HL-60 (cell line): ENCODE data around the gene TVP23C.
"Not testable (repeated sequence)": the region's sequence is repeated elsewhere in the genome, so short reads cannot be mapped to it uniquely, and the experiment has no call there.

Experiments
- POLR2AphosphoS5 ChIP-seq: IDR thresholded peaks from 2 replicates; pipeline ENCODE4 v1.6.1; 2012; ENCODE audit warnings: low read depth
- SPI1 ChIP-seq: IDR thresholded peaks from 2 replicates; pipeline ENCODE4 v1.6.1; 2012; ENCODE audit warnings: low read depth, mild to moderate bottlenecking, borderline replicate concordance
- TF ChIP-seq, protein P1 (sequence below): IDR thresholded peaks from one replicate; pipeline ENCODE4 v1.5.1; 2011; ENCODE audit warnings: low read length, control low read depth, inconsistent platforms; ENCODE audit not compliant: insufficient read depth

DNA sequence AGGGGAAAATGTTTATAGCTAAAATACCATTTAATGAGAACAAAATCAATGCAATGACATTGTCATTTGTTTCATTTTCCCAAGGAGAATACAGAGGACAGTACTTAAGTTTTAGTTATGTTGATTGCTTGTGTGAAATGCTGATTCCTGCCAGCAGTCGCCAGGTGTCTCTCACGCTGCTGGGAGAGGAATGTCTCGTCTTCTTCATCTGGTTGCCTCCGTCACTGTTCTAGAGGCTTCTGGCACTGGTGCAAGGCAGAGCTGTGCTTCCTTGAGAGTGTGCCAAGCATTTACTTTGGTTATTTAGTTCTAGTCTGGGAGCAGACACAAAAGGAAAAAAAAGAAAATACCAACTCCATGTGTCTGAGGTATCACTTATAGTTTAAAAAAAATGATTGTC is 10.6 kb upstream of the TVP23C start:
- TF ChIP-seq, protein P1, sequence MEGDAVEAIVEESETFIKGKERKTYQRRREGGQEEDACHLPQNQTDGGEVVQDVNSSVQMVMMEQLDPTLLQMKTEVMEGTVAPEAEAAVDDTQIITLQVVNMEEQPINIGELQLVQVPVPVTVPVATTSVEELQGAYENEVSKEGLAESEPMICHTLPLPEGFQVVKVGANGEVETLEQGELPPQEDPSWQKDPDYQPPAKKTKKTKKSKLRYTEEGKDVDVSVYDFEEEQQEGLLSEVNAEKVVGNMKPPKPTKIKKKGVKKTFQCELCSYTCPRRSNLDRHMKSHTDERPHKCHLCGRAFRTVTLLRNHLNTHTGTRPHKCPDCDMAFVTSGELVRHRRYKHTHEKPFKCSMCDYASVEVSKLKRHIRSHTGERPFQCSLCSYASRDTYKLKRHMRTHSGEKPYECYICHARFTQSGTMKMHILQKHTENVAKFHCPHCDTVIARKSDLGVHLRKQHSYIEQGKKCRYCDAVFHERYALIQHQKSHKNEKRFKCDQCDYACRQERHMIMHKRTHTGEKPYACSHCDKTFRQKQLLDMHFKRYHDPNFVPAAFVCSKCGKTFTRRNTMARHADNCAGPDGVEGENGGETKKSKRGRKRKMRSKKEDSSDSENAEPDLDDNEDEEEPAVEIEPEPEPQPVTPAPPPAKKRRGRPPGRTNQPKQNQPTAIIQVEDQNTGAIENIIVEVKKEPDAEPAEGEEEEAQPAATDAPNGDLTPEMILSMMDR: not testable (repeated sequence)
- TF ChIP-seq POLR2AphosphoS5, SPI1: not testable (repeated sequence)
